Activated naive CD4-positive, alpha-beta T cell treated with anti-CD3 and anti-CD28 coated beads, Interleukin-2, amount 10 ng/mL, durations not matched to agents 7 days and 5 days (primary cell): Measurements from ENCODE around the gene ZMYND11.

ENCODE experiments used
- CTCF ChIA-PET: fragments of 350-600 bp; sonication (Branson Sonifier 250); formaldehyde crosslinking; loops from one replicate; lab custom pipeline; 2021; ENCODE audit warnings: antibody characterized with exemption; lab: Charles Lee
- DNase-seq: peaks from one replicate; pipeline ENCODE4 v3.0.0-alpha.2; 2020
- H3K27ac Mint-ChIP-seq: one replicate; pipeline ENCODE4 v1.8.0; 2021; ENCODE audit warnings: mild to moderate bottlenecking, moderate library complexity, mixed read lengths
- H3K27me3 Mint-ChIP-seq: one replicate; pipeline ENCODE4 v1.8.0; 2021; ENCODE audit warnings: mild to moderate bottlenecking, mixed read lengths
- H3K36me3 Mint-ChIP-seq: one replicate; pipeline ENCODE4 v1.8.0; 2021; ENCODE audit warnings: mixed read lengths
- H3K4me1 Mint-ChIP-seq: one replicate; pipeline ENCODE4 v1.8.0; 2021; ENCODE audit warnings: mixed read lengths
- H3K4me3 Mint-ChIP-seq: one replicate; pipeline ENCODE4 v1.8.0; 2021; ENCODE audit warnings: mild to moderate bottlenecking, moderate library complexity, mixed read lengths
- H3K9me3 Mint-ChIP-seq: one replicate; pipeline ENCODE4 v1.8.0; 2021; ENCODE audit warnings: mixed read lengths

The ZMYND11 gene

GRCh38 chr10:279655-280054 lies 144.4 kb downstream of the ZMYND11 start:
- no peaks in the 10 kb centered on the region for H3K9me3 Mint-ChIP-seq
- H3K4me3 Mint-ChIP-seq = no peak overlapping the region
- H3K27me3 Mint-ChIP-seq = peaks cover 12% of the 10 kb centered on the region
- H3K36me3 Mint-ChIP-seq = no peaks in the 10 kb centered on the region
- CTCF ChIA-PET = no interaction called here
- DNase-seq = no peak
- H3K27ac Mint-ChIP-seq = no peak overlapping the region
- peaks cover 9% of the 10 kb centered on the region for H3K4me1 Mint-ChIP-seq

- Mint-ChIP-seq H3K4me1 (peaks cover 9% of the 10 kb centered on the region), H3K27ac (no peak overlapping the region), H3K9me3 (no peaks in the 10 kb centered on the region), H3K4me3 (no peak overlapping the region), H3K27me3 (peaks cover 6% of the 10 kb centered on the region), H3K36me3 (no peaks in the 10 kb centered on the region)
- CTCF ChIA-PET = no interaction called here
- DNase-seq = no peak
Measured at GRCh38 chr10:282294-283139, 147.3 kb downstream of the ZMYND11 start.

GRCh38 chr10:283140-283479 lies 147.9 kb downstream of the ZMYND11 start:
- no peak overlapping the region for H3K27ac Mint-ChIP-seq
- DNase-seq = no peak
- CTCF ChIA-PET = no interaction called here
- no peaks in the 10 kb centered on the region for H3K36me3 Mint-ChIP-seq
- H3K4me3 Mint-ChIP-seq = no peak overlapping the region
- H3K9me3 Mint-ChIP-seq = no peaks in the 10 kb centered on the region
- peaks cover 9% of the 10 kb centered on the region for H3K4me1 Mint-ChIP-seq
- peaks cover 2% of the 10 kb centered on the region for H3K27me3 Mint-ChIP-seq

GRCh38 chr10:283916-284356 lies 148.7 kb downstream of the ZMYND11 start:
- H3K36me3 Mint-ChIP-seq = no peaks in the 10 kb centered on the region
- CTCF ChIA-PET = no interaction called here
- DNase-seq = no peak
- no peaks in the 10 kb centered on the region for H3K27me3 Mint-ChIP-seq
- H3K4me1 Mint-ChIP-seq = peaks cover 9% of the 10 kb centered on the region
- H3K4me3 Mint-ChIP-seq = no peak overlapping the region
- no peaks in the 10 kb centered on the region for H3K9me3 Mint-ChIP-seq
- H3K27ac Mint-ChIP-seq = peak overlapping the region; percentile 58

- no peak for DNase-seq
- CTCF ChIA-PET = no interaction called here
- no peaks in the 10 kb centered on the region for H3K9me3 Mint-ChIP-seq
- H3K27me3 Mint-ChIP-seq = no peaks in the 10 kb centered on the region
- H3K36me3 Mint-ChIP-seq = no peaks in the 10 kb centered on the region
- no peak overlapping the region for H3K27ac Mint-ChIP-seq
- H3K4me1 Mint-ChIP-seq = peaks cover 9% of the 10 kb centered on the region
- H3K4me3 Mint-ChIP-seq = no peak overlapping the region
Measured at GRCh38 chr10:285216-285615, 150.0 kb downstream of the ZMYND11 start.

GRCh38 chr10:287026-287709 lies 151.9 kb downstream of the ZMYND11 start:
- no peaks in the 10 kb centered on the region for H3K27me3 Mint-ChIP-seq
- H3K36me3 Mint-ChIP-seq = no peaks in the 10 kb centered on the region
- H3K4me3 Mint-ChIP-seq = no peak overlapping the region

GRCh38 chr10:287814-288213 lies 152.6 kb downstream of the ZMYND11 start:
- Mint-ChIP-seq H3K9me3 (no peaks in the 10 kb centered on the region), H3K27ac (no peak overlapping the region), H3K27me3 (no peaks in the 10 kb centered on the region), H3K36me3 (no peaks in the 10 kb centered on the region), H3K4me1 (peaks cover 9% of the 10 kb centered on the region), H3K4me3 (no peak overlapping the region)
- CTCF ChIA-PET = no interaction called here
- DNase-seq = no peak

More at GRCh38 chr10:287026-287709, 151.9 kb downstream of the ZMYND11 start:
- Mint-ChIP-seq H3K27ac (no peak overlapping the region), H3K9me3 (no peaks in the 10 kb centered on the region), H3K4me1 (peaks cover 9% of the 10 kb centered on the region)
- CTCF ChIA-PET = no interaction called here
- DNase-seq = no peak

GRCh38 chr10:288316-289200 lies 153.3 kb downstream of the ZMYND11 start:
- Mint-ChIP-seq H3K4me3 (no peak overlapping the region), H3K27me3 (no peaks in the 10 kb centered on the region), H3K4me1 (peaks cover 9% of the 10 kb centered on the region), H3K27ac (no peak overlapping the region), H3K36me3 (no peaks in the 10 kb centered on the region), H3K9me3 (no peaks in the 10 kb centered on the region)
- DNase-seq = no peak
- CTCF ChIA-PET = no interaction called here

GRCh38 chr10:289581-289980 lies 154.3 kb downstream of the ZMYND11 start:
- no peaks in the 10 kb centered on the region for H3K36me3 Mint-ChIP-seq
- no peak overlapping the region for H3K27ac Mint-ChIP-seq
- no peak overlapping the region for H3K4me3 Mint-ChIP-seq
- H3K27me3 Mint-ChIP-seq = peaks cover 3% of the 10 kb centered on the region
- peaks cover under 1% of the 10 kb centered on the region for H3K4me1 Mint-ChIP-seq
- no peak for DNase-seq
- H3K9me3 Mint-ChIP-seq = no peaks in the 10 kb centered on the region
- CTCF ChIA-PET = no interaction called here

- Mint-ChIP-seq H3K9me3 (no peaks in the 10 kb centered on the region), H3K27ac (no peak overlapping the region), H3K4me3 (no peak overlapping the region), H3K36me3 (no peaks in the 10 kb centered on the region), H3K4me1 (no peaks in the 10 kb centered on the region), H3K27me3 (peaks cover 3% of the 10 kb centered on the region)
- no peak for DNase-seq
- CTCF ChIA-PET = no interaction called here
Measured at GRCh38 chr10:290026-290725, 154.9 kb downstream of the ZMYND11 start.

- Mint-ChIP-seq H3K4me3 (no peak overlapping the region), H3K4me1 (no peaks in the 10 kb centered on the region), H3K27me3 (peaks cover 6% of the 10 kb centered on the region), H3K36me3 (no peaks in the 10 kb centered on the region), H3K9me3 (peaks cover 2% of the 10 kb centered on the region), H3K27ac (no peak overlapping the region)
- no peak for DNase-seq
- CTCF ChIA-PET = no interaction called here
Measured at GRCh38 chr10:293636-294035, 158.4 kb downstream of the ZMYND11 start.

GRCh38 chr10:297567-297966 lies 162.3 kb downstream of the ZMYND11 start:
- Mint-ChIP-seq H3K4me3 (no peak overlapping the region), H3K4me1 (no peaks in the 10 kb centered on the region), H3K36me3 (no peaks in the 10 kb centered on the region), H3K9me3 (peaks cover 2% of the 10 kb centered on the region), H3K27me3 (peaks cover 8% of the 10 kb centered on the region), H3K27ac (no peak overlapping the region)
- no peak for DNase-seq
- CTCF ChIA-PET = no interaction called here

- H3K4me1 Mint-ChIP-seq = no peaks in the 10 kb centered on the region
- H3K27me3 Mint-ChIP-seq = peaks cover 8% of the 10 kb centered on the region
- no peak overlapping the region for H3K27ac Mint-ChIP-seq
- DNase-seq = no peak
- H3K36me3 Mint-ChIP-seq = no peaks in the 10 kb centered on the region
- CTCF ChIA-PET = no interaction called here
- H3K4me3 Mint-ChIP-seq = no peak overlapping the region
- H3K9me3 Mint-ChIP-seq = peaks cover 2% of the 10 kb centered on the region
Measured at GRCh38 chr10:298033-298432, 162.8 kb downstream of the ZMYND11 start.

GRCh38 chr10:299512-299911 lies 164.3 kb downstream of the ZMYND11 start:
- Mint-ChIP-seq H3K36me3 (no peaks in the 10 kb centered on the region), H3K4me3 (no peak overlapping the region), H3K9me3 (peaks cover 2% of the 10 kb centered on the region), H3K27me3 (peaks cover 5% of the 10 kb centered on the region), H3K27ac (no peak overlapping the region), H3K4me1 (no peaks in the 10 kb centered on the region)
- CTCF ChIA-PET = no interaction called here
- no peak for DNase-seq
